Ishikawa (cell line): ENCODE results near the gene ABCD1.

Experiments used
- CEBPB ChIP-seq: IDR thresholded peaks from 2 replicates; pipeline ENCODE4 v1.6.1; 2012
- CREB1 ChIP-seq: IDR thresholded peaks from 2 replicates; pipeline ENCODE4 v1.6.1; 2012; ENCODE audit warnings: low read depth
- EGR1 ChIP-seq: IDR thresholded peaks from 2 replicates; pipeline ENCODE4 v1.6.1; 2012
- EP300 ChIP-seq: IDR thresholded peaks from 2 replicates; pipeline ENCODE4 v1.6.1; 2012; ENCODE audit warnings: borderline replicate concordance
- MAX ChIP-seq: IDR thresholded peaks from 2 replicates; pipeline ENCODE4 v1.6.1; 2012
- NFIC ChIP-seq: IDR thresholded peaks from 2 replicates; pipeline ENCODE4 v1.6.1; 2012
- RAD21 ChIP-seq: IDR thresholded peaks from 2 replicates; pipeline ENCODE4 v1.6.1; 2012; ENCODE audit warnings: low read depth
- REST ChIP-seq: IDR thresholded peaks from 2 replicates; pipeline ENCODE4 v1.6.1; 2012; ENCODE audit warnings: low read depth, mild to moderate bottlenecking
- TAF1 ChIP-seq: IDR thresholded peaks from 2 replicates; pipeline ENCODE4 v1.6.1; 2012; ENCODE audit warnings: low read depth, mild to moderate bottlenecking
- TF ChIP-seq, protein P1 (sequence below): IDR thresholded peaks from 2 replicates; pipeline ENCODE4 v1.6.1; 2012

DNA sequence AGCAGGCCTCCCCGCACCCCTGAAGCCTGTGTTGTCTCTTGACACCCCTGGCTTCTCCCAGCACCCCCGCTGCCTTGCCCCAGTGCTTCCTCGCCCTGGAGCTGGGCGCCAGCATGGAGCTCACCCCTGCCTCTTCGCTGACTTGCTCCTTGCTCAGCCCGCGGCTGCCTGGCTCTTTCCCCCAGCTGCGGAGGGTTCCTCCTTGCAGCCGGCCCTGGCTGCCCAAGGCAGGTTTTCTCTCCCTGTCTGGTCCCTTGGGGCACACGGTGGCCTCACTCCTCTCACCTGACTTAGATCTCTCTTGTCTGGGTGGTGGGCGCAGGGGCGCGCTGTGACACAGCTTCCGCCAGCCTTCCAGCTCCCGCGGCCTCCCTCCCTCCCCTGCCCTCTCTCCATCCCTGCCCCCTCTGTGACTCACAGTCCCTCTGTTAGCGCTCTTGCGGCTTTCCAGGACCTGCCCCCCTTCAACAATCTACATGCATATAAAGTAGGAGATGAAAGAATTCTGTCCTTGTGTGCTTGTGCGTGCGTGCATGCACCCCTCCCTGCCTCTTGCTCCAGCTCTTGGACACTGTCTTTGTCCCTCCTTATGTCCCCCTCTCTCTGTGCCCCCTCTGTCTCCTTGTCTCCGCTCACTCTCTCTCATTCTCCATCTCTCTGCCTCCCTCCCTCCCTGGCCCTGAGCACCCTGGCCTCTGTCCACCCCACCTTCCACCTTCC is 41.6 kb downstream of the ABCD1 start:
- TF ChIP-seq CREB1 (no peak), EP300 (no peak), REST (no peak), RAD21 (no peak), TAF1 (no peak), NFIC (no peak), CEBPB (no peak), MAX (no peak), EGR1 (no peak)
- TF ChIP-seq, protein P1, sequence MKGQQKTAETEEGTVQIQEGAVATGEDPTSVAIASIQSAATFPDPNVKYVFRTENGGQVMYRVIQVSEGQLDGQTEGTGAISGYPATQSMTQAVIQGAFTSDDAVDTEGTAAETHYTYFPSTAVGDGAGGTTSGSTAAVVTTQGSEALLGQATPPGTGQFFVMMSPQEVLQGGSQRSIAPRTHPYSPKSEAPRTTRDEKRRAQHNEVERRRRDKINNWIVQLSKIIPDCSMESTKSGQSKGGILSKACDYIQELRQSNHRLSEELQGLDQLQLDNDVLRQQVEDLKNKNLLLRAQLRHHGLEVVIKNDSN: no peak
